Activated CD4-positive, alpha-beta T cell treated with anti-CD3 and anti-CD28 coated beads for 48 hours (primary cell): ENCODE results near the gene TMIE.
A peak's percentile ranks its signal among the peaks of the same experiment; 100 is the strongest.

Experiments
- DNase-seq: peaks from one replicate; pipeline ENCODE4 v3.0.0-alpha.2; 2020

TMIE gene

GRCh38 chr3:46701181-46701939 lies at the start of gene TMIE:
Gene TMIE, plus strand, starts transcription at chr3:46701392. Its CDS starts 96 bp downstream, at chr3:46701488.
- peak; percentile 17 for DNase-seq

GRCh38 chr3:46655271-46655670 lies 45.9 kb upstream of the TMIE start:
- no peak for DNase-seq

GRCh38 chr3:46656778-46657556 lies 44.2 kb upstream of the TMIE start:
- no peak for DNase-seq

- no peak for DNase-seq
Measured at GRCh38 chr3:46659285-46659684, 41.9 kb upstream of the TMIE start.

GRCh38 chr3:46660003-46660402 lies 41.2 kb upstream of the TMIE start:
- no peak for DNase-seq

GRCh38 chr3:46660543-46661523 lies 40.4 kb upstream of the TMIE start:
- DNase-seq, result no peak

GRCh38 chr3:46661776-46662766 lies 39.1 kb upstream of the TMIE start:
- DNase-seq, result no peak

- no peak for DNase-seq
Measured at GRCh38 chr3:46662771-46663551, 38.2 kb upstream of the TMIE start.

- no peak for DNase-seq
Measured at GRCh38 chr3:46663591-46664135, 37.5 kb upstream of the TMIE start.

GRCh38 chr3:46664188-46664970 lies 36.8 kb upstream of the TMIE start:
- DNase-seq, result no peak

- peak; percentile 1 for DNase-seq
Measured at GRCh38 chr3:46664971-46665762, 36.0 kb upstream of the TMIE start.

- peak; percentile 0 for DNase-seq
Measured at GRCh38 chr3:46665763-46666452, 35.3 kb upstream of the TMIE start.

GRCh38 chr3:46666453-46666845 lies 34.7 kb upstream of the TMIE start:
- DNase-seq, result no peak

- peak; percentile 1 for DNase-seq
Measured at GRCh38 chr3:46667061-46667621, 34.1 kb upstream of the TMIE start.

- DNase-seq, result peak; percentile 2
Measured at GRCh38 chr3:46667657-46668056, 33.5 kb upstream of the TMIE start.

- peak; percentile 0 for DNase-seq
Measured at GRCh38 chr3:46668116-46668515, 33.1 kb upstream of the TMIE start.

GRCh38 chr3:46668591-46668990 lies 32.6 kb upstream of the TMIE start:
- no peak for DNase-seq
